ENCODE results near the gene TNFAIP8L2.

DNA sequence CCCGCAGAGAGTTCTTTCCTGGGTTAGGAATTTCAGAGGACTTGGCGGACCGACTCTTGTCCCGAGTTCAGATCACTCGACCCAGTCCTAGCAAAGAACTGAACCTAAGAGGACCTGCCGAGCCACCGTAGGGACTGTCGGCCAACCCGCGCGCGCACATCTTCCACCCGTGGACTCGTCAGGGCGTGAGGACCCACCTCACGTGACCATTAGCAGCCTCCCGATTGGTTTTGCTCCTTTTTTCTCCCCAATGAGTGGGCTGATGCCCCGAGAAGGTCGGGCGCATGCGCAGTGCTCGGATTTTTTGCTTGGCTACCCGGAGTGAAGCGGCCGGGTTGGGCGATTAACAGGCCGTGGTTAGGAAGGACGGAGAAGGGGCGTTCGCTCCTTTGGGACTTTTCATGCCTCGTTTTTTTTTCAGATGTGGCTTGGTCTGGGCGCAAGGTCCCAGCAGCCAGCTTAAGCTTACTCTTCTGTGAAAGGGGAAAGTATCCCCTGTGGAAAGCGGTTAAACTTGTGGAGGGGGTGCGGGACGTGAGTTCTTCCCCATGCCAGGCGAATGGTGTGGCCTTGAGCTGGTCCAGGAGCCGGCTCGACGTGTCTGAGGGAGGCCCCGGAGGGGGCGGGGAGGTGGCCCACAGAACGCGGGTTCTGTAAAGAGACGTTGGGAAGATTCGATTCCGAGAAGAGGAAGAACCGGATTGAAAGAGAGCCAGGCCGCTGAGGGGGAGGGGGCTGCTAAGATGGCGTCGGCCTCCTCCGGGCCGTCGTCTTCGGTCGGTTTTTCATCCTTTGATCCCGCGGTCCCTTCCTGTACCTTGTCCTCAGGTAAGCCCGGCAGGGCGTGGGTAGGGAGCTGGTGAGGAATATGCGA, 42.0 kb downstream of the TNFAIP8L2 start, which contains the start of gene PIP5K1A:
- TF ChIP-seq, protein P1, sequence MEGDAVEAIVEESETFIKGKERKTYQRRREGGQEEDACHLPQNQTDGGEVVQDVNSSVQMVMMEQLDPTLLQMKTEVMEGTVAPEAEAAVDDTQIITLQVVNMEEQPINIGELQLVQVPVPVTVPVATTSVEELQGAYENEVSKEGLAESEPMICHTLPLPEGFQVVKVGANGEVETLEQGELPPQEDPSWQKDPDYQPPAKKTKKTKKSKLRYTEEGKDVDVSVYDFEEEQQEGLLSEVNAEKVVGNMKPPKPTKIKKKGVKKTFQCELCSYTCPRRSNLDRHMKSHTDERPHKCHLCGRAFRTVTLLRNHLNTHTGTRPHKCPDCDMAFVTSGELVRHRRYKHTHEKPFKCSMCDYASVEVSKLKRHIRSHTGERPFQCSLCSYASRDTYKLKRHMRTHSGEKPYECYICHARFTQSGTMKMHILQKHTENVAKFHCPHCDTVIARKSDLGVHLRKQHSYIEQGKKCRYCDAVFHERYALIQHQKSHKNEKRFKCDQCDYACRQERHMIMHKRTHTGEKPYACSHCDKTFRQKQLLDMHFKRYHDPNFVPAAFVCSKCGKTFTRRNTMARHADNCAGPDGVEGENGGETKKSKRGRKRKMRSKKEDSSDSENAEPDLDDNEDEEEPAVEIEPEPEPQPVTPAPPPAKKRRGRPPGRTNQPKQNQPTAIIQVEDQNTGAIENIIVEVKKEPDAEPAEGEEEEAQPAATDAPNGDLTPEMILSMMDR (conservative IDR thresholded peaks at IDR 0.05): no peak
- TF ChIP-seq EZH2 (IDR thresholded peaks at IDR 0.05; ENCODE audit: low read depth): no peak
